SK-N-DZ (cell line): ENCODE data around the gene USP9X.
A peak's percentile ranks its signal among the peaks of the same experiment; 100 is the strongest.
"Not testable (repeated sequence)": the region's sequence is repeated elsewhere in the genome, so short reads cannot be mapped to it uniquely, and the experiment has no call there.

ENCODE experiments used
- DNase-seq: peaks from one replicate; pipeline ENCODE4 v3.0.0-alpha.2; 2015; ENCODE audit warnings: low spot score

USP9X gene

DNA sequence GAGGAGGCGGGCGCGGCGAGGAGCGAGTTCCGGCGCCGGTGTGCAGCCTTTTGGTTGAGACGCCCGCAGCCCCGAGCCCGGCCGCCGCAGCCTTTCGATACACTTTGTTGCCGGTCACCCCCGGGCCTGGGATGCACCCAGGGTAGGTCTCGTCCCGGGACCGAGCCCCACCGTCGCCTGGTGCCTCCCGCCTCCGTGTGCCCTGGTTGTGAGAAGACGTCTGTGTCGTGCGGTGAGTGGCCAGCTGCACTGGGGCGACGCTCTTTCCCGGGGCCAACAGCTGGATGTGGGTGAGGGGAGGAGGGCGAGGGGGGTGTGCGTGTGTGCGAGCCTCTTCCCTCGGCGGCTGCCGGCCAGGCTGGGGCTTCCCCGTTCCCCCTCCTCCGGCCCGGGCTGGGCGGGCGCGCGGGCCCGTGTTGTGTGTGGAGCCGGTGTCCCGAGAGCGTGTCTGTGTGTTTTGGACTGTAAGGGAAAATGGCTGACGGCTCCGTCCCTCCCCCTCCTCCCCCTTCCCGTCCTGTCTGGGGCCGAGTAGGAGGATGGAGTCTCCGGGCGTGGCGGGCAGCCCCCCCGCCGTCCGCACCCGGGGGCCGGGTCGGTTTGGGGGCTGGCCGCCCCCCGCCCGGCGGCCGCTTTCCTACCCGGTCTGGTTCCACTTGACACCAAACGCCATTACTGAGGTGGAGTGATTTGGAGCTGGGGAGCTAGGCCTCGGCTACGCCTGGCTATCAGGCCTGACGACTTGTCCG lies 807 bp downstream of the USP9X start:
- peak; percentile 35 for DNase-seq

- DNase-seq: no peak
Observed at GRCh38 chrX:41086627-41086932, 1.3 kb downstream of the USP9X start.

GRCh38 chrX:41087201-41087600 lies 2.0 kb downstream of the USP9X start:
- DNase-seq: no peak

- no peak for DNase-seq
Observed at GRCh38 chrX:41090568-41091238, 5.5 kb downstream of the USP9X start.

DNA sequence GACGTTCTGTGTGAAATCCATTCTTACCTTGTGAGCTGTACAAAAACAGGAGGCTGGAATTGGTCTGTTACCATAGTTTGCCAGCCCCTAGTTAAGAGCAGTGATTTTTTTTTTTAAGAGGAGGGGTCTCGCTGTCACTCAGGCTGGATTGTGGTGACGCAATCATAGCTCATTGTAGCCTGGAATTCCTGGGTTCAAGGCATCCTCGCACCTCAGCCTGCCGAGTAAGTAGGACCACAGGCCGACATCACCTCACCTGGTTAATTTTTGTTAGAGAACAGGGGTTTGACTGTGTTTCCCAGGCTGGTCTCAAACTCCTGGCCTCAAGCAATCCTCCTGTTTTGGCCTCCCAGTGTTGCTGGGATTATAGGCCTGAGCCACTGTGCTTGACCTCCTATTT lies 7.5 kb downstream of the USP9X start:
- no peak for DNase-seq

- DNase-seq: no peak
Observed at GRCh38 chrX:41095174-41095573, 9.9 kb downstream of the USP9X start.

DNA sequence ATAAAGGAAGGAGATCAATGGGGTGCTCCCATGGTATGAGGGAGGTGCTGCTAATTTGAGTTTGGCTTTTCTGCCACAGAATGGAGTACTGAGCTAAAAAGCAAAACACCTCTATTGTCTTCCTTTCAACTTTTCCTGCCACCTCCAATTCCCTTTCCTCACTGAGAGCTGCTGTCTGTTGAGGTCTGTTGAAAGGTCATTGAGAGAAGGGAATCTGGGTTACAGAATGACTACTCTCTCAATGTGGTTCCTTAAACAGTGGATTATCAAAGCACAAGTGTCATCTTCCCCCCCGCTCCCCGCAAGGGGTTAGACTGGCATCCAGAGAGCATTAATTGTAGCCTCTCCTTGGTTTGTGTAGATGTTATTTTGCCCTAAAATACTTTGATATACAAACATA lies 10.7 kb downstream of the USP9X start:
- DNase-seq: no peak

- no peak for DNase-seq
Observed at GRCh38 chrX:41096339-41096955, 11.2 kb downstream of the USP9X start.

DNA sequence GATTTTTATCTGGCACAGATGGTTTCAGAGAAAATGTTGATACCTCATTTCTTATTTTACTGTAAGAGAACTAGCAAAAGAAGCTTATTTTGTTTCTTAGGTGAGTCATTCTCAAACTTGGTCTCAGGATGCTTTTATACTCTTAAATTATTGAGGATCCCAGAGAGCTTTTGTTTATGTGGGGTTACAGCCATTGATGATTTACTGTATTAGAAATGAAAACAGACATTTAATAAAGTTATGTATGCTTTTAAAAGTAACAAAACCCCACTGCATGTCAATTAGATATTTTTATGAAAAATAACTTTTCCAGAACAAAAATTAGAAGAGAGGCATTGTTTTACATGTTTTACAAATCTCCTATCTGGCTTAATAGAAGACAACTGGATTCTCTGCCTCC lies 12.1 kb downstream of the USP9X start:
- DNase-seq: no peak

DNA sequence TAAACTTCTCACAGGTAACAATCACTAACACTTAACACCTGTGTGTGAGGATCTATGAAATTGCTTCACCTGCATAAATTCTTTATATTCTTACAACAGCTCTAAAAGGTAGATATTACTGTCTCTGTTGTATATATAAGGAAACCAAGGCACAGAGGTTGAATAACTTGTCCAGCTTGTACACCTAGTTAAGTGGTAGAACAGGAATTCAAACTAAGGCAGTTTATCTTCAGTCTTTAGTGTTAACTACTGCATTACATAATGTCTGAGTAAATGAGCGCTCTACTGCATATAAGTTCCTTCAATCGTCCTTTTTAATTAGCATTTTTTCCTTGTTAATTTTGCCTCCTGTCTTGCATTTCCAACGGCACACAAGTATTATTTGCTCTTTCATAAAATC lies 15.0 kb downstream of the USP9X start:
- DNase-seq: no peak

- DNase-seq: no peak
Observed at GRCh38 chrX:41100819-41101218, 15.6 kb downstream of the USP9X start.

DNA sequence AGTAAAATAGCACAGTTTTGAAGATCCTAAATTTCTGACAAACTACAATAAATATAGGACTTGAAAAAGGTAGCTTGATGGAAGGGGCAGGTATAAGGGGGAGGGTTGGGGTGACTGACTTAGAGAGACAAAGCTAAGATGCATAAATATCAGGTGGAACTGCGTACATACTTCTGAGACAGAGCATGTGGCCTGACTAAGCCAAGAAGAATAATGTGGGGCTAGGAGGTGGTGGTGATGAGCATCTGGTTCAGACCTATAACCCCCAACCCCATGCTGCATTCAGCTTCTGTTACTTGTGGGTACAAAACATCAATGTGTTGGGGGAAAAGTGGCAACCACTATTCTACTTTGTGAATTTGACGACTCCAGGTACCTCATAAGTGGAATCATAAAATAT lies 19.8 kb downstream of the USP9X start:
- DNase-seq: no peak

- DNase-seq: not testable (repeated sequence)
Observed at GRCh38 chrX:41106257-41106656, 21.0 kb downstream of the USP9X start.

GRCh38 chrX:41108007-41108406 lies 22.8 kb downstream of the USP9X start:
- no peak for DNase-seq

DNA sequence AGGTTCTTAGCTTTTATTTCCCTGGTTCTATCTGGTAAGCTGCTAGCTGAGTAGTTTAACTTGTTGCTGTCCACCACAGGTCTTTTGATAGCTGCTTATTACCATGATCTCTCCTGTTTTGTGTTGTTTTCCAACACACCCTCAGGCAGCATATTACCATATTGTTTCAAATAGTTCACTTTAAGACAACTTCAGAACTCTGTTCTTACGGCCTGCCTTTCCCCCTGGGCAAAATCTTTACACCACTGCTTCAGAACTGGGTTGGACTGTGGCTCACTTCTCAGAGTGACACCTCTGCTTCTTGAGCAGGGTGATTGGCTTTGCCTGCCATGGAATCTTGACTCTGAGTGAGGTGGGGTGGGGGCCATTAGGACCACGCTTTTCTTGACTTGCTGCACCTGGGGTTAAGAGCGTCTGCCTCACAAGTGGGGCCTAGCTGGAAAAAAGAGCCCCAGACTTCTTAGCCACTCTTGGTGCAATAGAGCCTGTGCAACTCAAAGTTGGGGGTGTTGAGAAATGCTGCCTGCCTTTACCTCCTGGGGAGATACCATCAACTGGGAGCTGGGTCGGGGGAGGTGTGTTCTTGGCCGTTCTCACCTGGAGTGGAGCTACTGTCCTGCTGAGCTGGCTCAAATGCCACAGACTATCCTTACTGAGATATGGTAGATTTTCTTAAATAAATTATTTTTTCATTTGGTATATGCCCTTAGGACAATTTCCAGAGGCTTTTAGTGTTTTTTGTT lies 23.4 kb downstream of the USP9X start:
- DNase-seq: no peak

- DNase-seq: peak; percentile 36
Observed at GRCh38 chrX:41110801-41111625, 25.8 kb downstream of the USP9X start.

DNA sequence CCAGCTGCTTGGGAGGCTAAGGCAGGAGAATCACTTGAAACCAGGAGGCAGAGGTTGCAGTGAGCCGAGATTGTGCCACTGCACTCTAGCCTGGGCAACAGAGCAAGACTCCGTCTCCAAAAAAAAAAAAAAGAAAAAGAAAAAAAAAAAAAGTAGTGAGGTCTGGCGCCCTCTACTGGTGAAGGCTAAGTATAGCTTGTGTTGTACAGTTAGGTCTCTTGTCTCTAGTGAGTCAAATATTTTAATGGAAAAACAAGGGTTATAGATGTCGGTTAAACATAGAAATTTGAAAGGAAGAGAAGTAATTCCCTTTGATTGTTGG lies 29.8 kb downstream of the USP9X start:
- peak; percentile 51 for DNase-seq

- no peak for DNase-seq
Observed at GRCh38 chrX:41116948-41117347, 31.7 kb downstream of the USP9X start.

- DNase-seq: no peak
Observed at GRCh38 chrX:41118156-41118555, 32.9 kb downstream of the USP9X start.

DNA sequence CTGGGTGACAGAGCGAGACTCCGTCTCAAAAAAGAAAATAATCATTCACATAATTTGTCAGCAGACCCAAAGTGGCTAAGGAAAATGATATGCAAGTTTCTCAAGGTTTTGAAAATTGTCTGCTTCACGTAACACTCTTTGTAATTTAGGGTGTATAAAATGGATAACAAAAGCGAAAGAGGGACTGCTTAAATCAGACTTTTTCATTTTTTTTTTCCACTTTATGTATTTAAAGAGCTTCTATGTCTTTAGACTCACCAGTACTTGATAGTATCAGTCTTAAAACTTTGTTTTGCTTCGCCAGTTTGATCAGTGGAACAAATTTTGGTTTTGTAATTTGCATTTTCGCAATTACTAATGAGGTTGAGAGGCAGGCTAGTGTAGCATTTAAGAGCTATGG lies 34.6 kb downstream of the USP9X start:
- no peak for DNase-seq

DNA sequence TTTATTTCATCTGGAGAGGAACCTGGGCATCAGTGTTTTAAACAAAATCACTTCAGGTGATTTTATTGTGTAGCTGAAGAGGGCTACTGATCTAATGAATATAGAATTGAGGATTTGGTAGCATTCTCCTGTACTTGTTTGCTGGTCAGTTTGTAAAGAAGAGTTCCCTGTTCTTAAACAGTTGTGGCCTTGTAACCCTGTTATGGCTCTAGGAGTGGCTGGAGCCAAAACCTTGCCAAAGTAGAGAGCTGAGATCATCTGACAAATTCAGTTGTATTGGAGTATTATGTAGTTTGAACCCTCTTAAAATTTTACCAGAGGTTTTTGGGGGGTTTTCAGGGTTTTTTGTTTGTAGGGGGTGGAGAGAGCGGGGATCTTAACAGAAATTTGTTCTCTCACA lies 36.5 kb downstream of the USP9X start:
- DNase-seq: no peak
